ENCODE measurements around the gene TMCC2.

TMCC2 gene

GRCh38 chr1:205240118-205240517, 12.4 kb downstream of the TMCC2 start:
- no peak for DNase-seq (ENCODE audit: low spot score)

GRCh38 chr1:205240569-205240968, 12.8 kb downstream of the TMCC2 start:
- DNase-seq (ENCODE audit: low spot score): no peak

- DNase-seq (ENCODE audit: low spot score): no peak
Measured at GRCh38 chr1:205241366-205242030, 13.8 kb downstream of the TMCC2 start.

- no peak for DNase-seq (ENCODE audit: low spot score)
Measured at GRCh38 chr1:205243350-205244191, 15.8 kb downstream of the TMCC2 start.

- no peak for DNase-seq (ENCODE audit: low spot score)
Measured at GRCh38 chr1:205244384-205244783, 16.6 kb downstream of the TMCC2 start.

GRCh38 chr1:205245096-205245495, 17.4 kb downstream of the TMCC2 start:
- no peak for DNase-seq (ENCODE audit: low spot score)

GRCh38 chr1:205246351-205247119, 18.8 kb downstream of the TMCC2 start:
- DNase-seq (ENCODE audit: low spot score): no peak

- DNase-seq (ENCODE audit: low spot score): peak; percentile 96
Measured at GRCh38 chr1:205247130-205247921, 19.6 kb downstream of the TMCC2 start.

- DNase-seq (ENCODE audit: low spot score): peak; percentile 83
Measured at GRCh38 chr1:205248793-205249601, 21.3 kb downstream of the TMCC2 start.

- DNase-seq (ENCODE audit: low spot score): no peak
Measured at GRCh38 chr1:205249651-205250050, 21.9 kb downstream of the TMCC2 start.

- DNase-seq (ENCODE audit: low spot score): no peak
Measured at GRCh38 chr1:205250699-205251098, 23.0 kb downstream of the TMCC2 start.

- no peak for DNase-seq (ENCODE audit: low spot score)
Measured at GRCh38 chr1:205251576-205251975, 23.8 kb downstream of the TMCC2 start.

GRCh38 chr1:205255941-205256780, 28.4 kb downstream of the TMCC2 start:
- DNase-seq (ENCODE audit: low spot score): peak; percentile 95

GRCh38 chr1:205256951-205257625, 29.3 kb downstream of the TMCC2 start:
- peak; percentile 65 for DNase-seq (ENCODE audit: low spot score)

- peak; percentile 73 for DNase-seq (ENCODE audit: low spot score)
Measured at GRCh38 chr1:205257735-205258134, 30.0 kb downstream of the TMCC2 start.

- DNase-seq (ENCODE audit: low spot score): no peak
Measured at GRCh38 chr1:205258261-205258691, 30.5 kb downstream of the TMCC2 start.

GRCh38 chr1:205258719-205259118, 31.0 kb downstream of the TMCC2 start:
- DNase-seq (ENCODE audit: low spot score): peak; percentile 85

GRCh38 chr1:205259324-205259832, 31.6 kb downstream of the TMCC2 start:
- DNase-seq (ENCODE audit: low spot score): no peak

- no peak for DNase-seq (ENCODE audit: low spot score)
Measured at GRCh38 chr1:205259998-205260397, 32.3 kb downstream of the TMCC2 start.

Measured in putamen (tissue), 1 donor.